Osteoblast (primary cell): Measurements from ENCODE around the gene ANKS4B. TPM values are rescaled to one million over a fixed set of nuclear protein-coding genes. Genes with fewer than 3 reads are reported as not detected.
"Not testable (repeated sequence)": the region's sequence is repeated elsewhere in the genome, so short reads cannot be mapped to it uniquely, and the experiment has no call there.

Source experiments
- DNase-seq: peaks from one replicate; pipeline ENCODE4 v3.0.0; 2011; ENCODE audit warnings: low spot score, mixed read lengths; ENCODE audit not compliant: insufficient read length; ENCODE audit errors: missing footprints
- H2AFZ ChIP-seq: 2 replicates; pipeline ENCODE4 v1.6.0; 2011; ENCODE audit warnings: mild to moderate bottlenecking, low read length
- H3K27ac ChIP-seq: 2 replicates; pipeline ENCODE4 v1.5.1; 2011; ENCODE audit warnings: mild to moderate bottlenecking, low read depth, low read length, moderate library complexity
- H3K27me3 ChIP-seq: 2 replicates; pipeline ENCODE4 v1.6.0; 2012; ENCODE audit warnings: mild to moderate bottlenecking, control low read depth, inconsistent platforms, low read length, moderate library complexity; ENCODE audit not compliant: insufficient read depth
- H3K36me3 ChIP-seq: 2 replicates; pipeline ENCODE4 v1.5.1; 2011; ENCODE audit warnings: mild to moderate bottlenecking, low read length, control low read depth, moderate library complexity; ENCODE audit not compliant: insufficient read depth
- H3K4me1 ChIP-seq: 2 replicates; pipeline ENCODE4 v1.5.1; 2011; ENCODE audit warnings: mild to moderate bottlenecking, low read length, control low read depth, moderate library complexity; ENCODE audit not compliant: insufficient read depth
- H3K4me2 ChIP-seq: 2 replicates; pipeline ENCODE4 v1.6.0; 2011; ENCODE audit warnings: mild to moderate bottlenecking, low read length; ENCODE audit not compliant: insufficient read depth
- H3K4me3 ChIP-seq: fragments of 200-600 bp; sonication (generic); 3 replicates; pipeline ENCODE4 v1.5.1; 2012; ENCODE audit warnings: mild to moderate bottlenecking, low read length, inconsistent platforms; ENCODE audit not compliant: insufficient read depth
- H3K79me2 ChIP-seq: 2 replicates; pipeline ENCODE4 v1.6.0; 2012; ENCODE audit warnings: mild to moderate bottlenecking, low read length, control low read depth, inconsistent platforms; ENCODE audit not compliant: insufficient read depth
- H3K9me3 ChIP-seq: 2 replicates; pipeline ENCODE4 v1.5.1; 2011; ENCODE audit warnings: low read depth, low read length, control low read depth
- H4K20me1 ChIP-seq: 2 replicates; pipeline ENCODE4 v1.6.0; 2012; ENCODE audit warnings: mild to moderate bottlenecking, low read length, control low read depth; ENCODE audit not compliant: insufficient read depth
- CTCF ChIP-seq: IDR thresholded peaks from 2 replicates; pipeline ENCODE4 v1.5.1; 2011; ENCODE audit warnings: mild to moderate bottlenecking, low read depth, low read length, moderate library complexity; ENCODE audit errors: extremely low read depth
- total RNA-seq: library from RNA; depleted of rRNA; stranded (reverse); fragments of >200 nt; gene quantifications from 2 replicates; pipeline ENCODE4 v1.2.3, GENCODE V29; 2012

The ANKS4B gene
- total RNA-seq, 1 donor = not detected

- no peaks in the 10 kb centered on the region for H3K79me2 ChIP-seq
- H4K20me1 ChIP-seq = no peaks in the 10 kb centered on the region
- H3K4me1 ChIP-seq = peaks cover 4% of the 10 kb centered on the region
- no peak for TF ChIP-seq CTCF
- H3K27me3 ChIP-seq = peaks cover 70% of the 10 kb centered on the region
- H3K27ac ChIP-seq = no peak overlapping the region
- H3K4me3 ChIP-seq = no peak overlapping the region
- H3K36me3 ChIP-seq = no peaks in the 10 kb centered on the region
- no peak overlapping the region for H3K4me2 ChIP-seq
- DNase-seq = no peak
- no peak overlapping the region for H2AFZ ChIP-seq
- no peaks in the 10 kb centered on the region for H3K9me3 ChIP-seq
These were observed 48.3 kb downstream of the ANKS4B start for GRCh38 chr16:21281698-21282389.

- Histone ChIP-seq H3K79me2 (no peaks in the 10 kb centered on the region), H4K20me1 (no peaks in the 10 kb centered on the region), H3K36me3 (no peaks in the 10 kb centered on the region), H3K27ac (no peak overlapping the region), H3K27me3 (peaks cover 64% of the 10 kb centered on the region), H3K4me1 (no peaks in the 10 kb centered on the region), H3K9me3 (no peaks in the 10 kb centered on the region), H3K4me3 (peak overlapping the region; percentile 69), H3K4me2 (peak overlapping the region; percentile 76), H2AFZ (peak overlapping the region; percentile 69)
- peak; percentile 82 for DNase-seq
- TF ChIP-seq CTCF = peak; percentile 12
These were observed 50.2 kb downstream of the ANKS4B start for GRCh38 chr16:21283521-21284289.

GRCh38 chr16:21284414-21284813, 50.9 kb downstream of the ANKS4B start:
- Histone ChIP-seq H3K27me3 (peaks cover 58% of the 10 kb centered on the region), H2AFZ (no peak overlapping the region), H3K27ac (no peak overlapping the region), H4K20me1 (no peaks in the 10 kb centered on the region), H3K9me3 (no peaks in the 10 kb centered on the region), H3K4me3 (peak overlapping the region; percentile 69), H3K4me2 (peak overlapping the region; percentile 76), H3K79me2 (no peaks in the 10 kb centered on the region), H3K4me1 (no peaks in the 10 kb centered on the region), H3K36me3 (no peaks in the 10 kb centered on the region)
- no peak for TF ChIP-seq CTCF
- no peak for DNase-seq

GRCh38 chr16:21285314-21285713, 51.8 kb downstream of the ANKS4B start:
- peaks cover 61% of the 10 kb centered on the region for H3K27me3 ChIP-seq

GRCh38 chr16:21289789-21290188, 56.3 kb downstream of the ANKS4B start:
- Histone ChIP-seq H3K27me3 (peaks cover 40% of the 10 kb centered on the region), H3K79me2 (peaks cover 29% of the 10 kb centered on the region)
- not testable (repeated sequence) for H4K20me1 ChIP-seq, H3K4me1 ChIP-seq, H3K4me2 ChIP-seq, H3K27ac ChIP-seq, H3K36me3 ChIP-seq, H3K4me3 ChIP-seq, H2AFZ ChIP-seq, H3K9me3 ChIP-seq, DNase-seq

More at GRCh38 chr16:21285314-21285713, 51.8 kb downstream of the ANKS4B start:
- Histone ChIP-seq H3K4me3 (no peak overlapping the region), H2AFZ (no peak overlapping the region), H3K79me2 (peaks cover 3% of the 10 kb centered on the region), H4K20me1 (no peaks in the 10 kb centered on the region), H3K4me2 (no peak overlapping the region), H3K4me1 (no peaks in the 10 kb centered on the region), H3K36me3 (no peaks in the 10 kb centered on the region), H3K27ac (no peak overlapping the region), H3K9me3 (no peaks in the 10 kb centered on the region)
- TF ChIP-seq CTCF = no peak
- no peak for DNase-seq
